ENCODE measurements around the gene PIP4K2C. TPM values are rescaled to one million over a fixed set of nuclear protein-coding genes. Genes with fewer than 3 reads are reported as not detected.

PIP4K2C gene
- 10.0 TPM for total RNA-seq

GRCh38 chr12:57590864-57591781, at the start of gene PIP4K2C:
Gene PIP4K2C, plus strand, starts transcription at chr12:57591192. Its CDS starts 98 bp downstream, at chr12:57591290.
- DNase-seq (ENCODE audit: low read depth in 2 of 3, low spot score in 2 of 3), result peak; percentile 37 to 59 (median 53)

- no peak for DNase-seq (ENCODE audit: low read depth in 2 of 3, low spot score in 2 of 3)
Measured at GRCh38 chr12:57541717-57542116, 49.3 kb upstream of the PIP4K2C start.

DNA sequence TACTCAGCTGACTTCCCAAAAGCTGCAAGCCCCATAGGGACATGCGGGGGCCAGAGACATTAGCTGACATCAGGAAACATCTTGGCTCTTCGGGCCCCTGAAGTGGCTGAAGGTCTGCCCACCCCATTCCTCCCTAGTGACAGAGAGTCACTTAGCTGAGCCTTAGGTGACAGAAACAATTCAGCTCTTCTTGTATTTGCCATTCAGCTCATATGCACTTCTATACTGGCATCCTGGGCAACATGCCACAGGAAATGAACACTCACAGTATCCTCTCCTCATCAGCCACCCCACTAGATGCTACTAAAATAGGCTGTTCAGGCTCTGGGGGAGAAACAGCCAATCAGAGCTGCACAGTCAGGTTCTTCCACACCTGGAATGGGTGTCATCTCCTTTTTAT, 47.4 kb upstream of the PIP4K2C start:
- peak in 2 of 3 donors; percentile 56 to 68 for DNase-seq (ENCODE audit: low read depth in 2 of 3, low spot score in 2 of 3)

- no peak for DNase-seq (ENCODE audit: low read depth in 2 of 3, low spot score in 2 of 3)
Measured at GRCh38 chr12:57545809-57546437, 45.1 kb upstream of the PIP4K2C start.

DNA sequence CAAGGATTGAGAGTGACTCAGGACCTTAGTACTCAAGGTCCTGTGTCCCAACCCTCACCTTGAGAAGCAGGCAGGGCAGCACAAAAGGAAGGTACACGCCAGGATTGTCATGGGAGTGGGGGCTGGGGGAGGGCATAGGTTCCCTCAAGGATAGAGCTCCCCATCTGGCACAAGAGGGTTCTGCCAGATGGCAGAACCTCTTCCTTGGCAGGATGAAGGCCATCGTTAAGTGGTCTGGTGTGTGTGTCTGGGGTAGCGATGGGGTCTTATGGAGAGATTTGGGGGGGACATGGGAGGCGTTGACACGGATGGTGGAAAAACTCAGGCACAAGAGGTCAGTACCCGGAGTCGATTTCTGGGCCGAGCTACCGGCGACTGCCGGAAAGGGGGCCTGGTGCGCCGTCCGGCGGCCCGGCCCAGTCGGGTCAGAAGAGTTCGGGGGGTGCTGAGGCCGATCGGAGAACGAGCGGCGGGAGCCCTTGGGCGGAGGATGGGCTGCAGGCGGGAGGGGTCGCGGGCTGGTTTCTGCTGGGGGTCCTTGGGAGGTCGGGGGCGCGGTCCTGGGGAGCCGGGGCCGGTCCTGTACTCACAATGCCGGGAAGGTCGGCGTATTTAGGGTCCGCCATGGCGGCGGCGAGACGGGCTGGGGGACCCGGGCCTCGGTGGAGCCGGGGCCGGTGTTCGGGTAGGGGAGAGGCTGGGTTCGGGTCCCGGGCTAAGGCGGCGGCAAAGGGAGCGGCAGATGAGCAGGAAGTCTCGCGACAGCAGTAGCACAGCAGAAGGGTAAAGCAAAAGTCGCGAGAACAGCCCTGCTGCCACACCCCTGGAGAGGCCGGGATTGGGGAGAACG, 44.3 kb upstream of the PIP4K2C start, which contains the start of gene DCTN2:
TSS of gene DCTN2 (minus strand) at position 755 of the 850 bp plus-strand sequence. CDS start at position 626, 129 bp downstream.
- peak; percentile 74 to 98 (median 95) for DNase-seq (ENCODE audit: low read depth in 2 of 3, low spot score in 2 of 3)

DNA sequence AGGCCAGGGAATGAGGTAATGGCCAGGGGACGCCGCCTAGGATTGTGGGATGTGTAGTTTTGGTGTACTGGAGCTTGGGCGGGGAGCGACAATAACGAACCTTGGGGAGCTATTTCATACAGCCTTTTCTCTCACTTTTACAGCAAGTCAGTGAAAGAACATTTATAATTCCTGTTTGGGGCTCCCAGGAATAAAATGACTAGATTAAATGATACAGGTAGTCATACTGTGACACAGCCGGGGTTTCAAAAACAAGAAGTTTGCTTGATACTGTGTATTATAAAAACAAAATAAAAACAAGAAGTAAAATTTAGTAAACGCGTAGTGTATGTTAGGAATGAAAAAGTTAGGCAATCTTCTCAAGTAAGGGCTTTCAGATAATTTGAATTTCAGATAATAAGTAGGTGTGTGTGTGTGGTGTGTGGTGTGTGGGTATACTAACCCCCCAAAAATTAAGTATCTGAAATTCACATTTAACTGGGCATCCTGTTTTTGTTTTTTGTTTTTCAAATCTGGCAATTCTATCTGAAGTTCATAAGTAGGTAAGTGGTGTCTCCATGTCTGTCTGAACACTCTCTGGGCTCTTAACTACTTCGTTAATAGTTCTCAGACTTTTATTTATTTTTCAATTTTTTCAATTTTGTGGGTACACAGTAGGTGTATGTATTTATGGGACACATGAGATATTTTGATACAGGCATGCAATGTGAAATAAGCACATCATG, 43.5 kb upstream of the PIP4K2C start:
- DNase-seq (ENCODE audit: low read depth in 2 of 3, low spot score in 2 of 3), result no peak

GRCh38 chr12:57548013-57548315, 43.0 kb upstream of the PIP4K2C start:
- DNase-seq (ENCODE audit: low read depth in 2 of 3, low spot score in 2 of 3), result no peak

- DNase-seq (ENCODE audit: low read depth in 2 of 3, low spot score in 2 of 3), result no peak
Measured at GRCh38 chr12:57548488-57548887, 42.5 kb upstream of the PIP4K2C start.

DNA sequence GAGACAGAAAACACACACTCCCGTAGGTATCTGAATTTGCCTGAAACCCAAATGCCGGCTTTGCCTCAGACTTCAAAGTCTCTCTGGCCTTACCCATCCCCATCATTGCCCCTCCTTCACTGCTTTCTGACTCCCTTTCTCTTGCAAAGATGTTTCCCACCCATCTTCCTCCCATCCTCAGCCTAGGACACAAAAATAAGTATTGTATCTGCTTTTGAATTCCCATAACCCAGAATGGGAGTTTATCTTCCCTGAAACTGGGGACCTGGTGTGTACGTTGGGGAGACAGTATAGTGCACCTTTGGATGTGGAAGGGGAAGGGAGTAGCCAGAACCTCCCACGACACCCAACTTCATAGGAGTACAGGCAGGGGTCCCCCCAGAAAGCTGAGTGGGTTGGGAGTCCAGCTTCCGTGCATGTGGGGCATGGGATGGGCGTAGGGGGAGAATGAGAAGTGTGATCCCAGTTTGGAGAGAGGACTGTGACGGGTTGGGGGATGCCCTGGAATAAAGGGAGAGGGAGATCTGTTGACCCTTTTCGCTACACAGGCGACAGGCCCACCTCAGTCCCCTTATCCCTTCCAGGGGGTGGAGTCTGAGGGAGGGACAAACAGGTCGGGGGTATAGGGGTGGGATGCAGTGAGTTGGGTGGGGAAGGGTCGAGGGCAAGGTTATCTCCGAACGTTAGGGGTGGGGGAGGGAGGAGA, 41.6 kb upstream of the PIP4K2C start:
- DNase-seq (ENCODE audit: low read depth in 2 of 3, low spot score in 2 of 3), result no peak

DNA sequence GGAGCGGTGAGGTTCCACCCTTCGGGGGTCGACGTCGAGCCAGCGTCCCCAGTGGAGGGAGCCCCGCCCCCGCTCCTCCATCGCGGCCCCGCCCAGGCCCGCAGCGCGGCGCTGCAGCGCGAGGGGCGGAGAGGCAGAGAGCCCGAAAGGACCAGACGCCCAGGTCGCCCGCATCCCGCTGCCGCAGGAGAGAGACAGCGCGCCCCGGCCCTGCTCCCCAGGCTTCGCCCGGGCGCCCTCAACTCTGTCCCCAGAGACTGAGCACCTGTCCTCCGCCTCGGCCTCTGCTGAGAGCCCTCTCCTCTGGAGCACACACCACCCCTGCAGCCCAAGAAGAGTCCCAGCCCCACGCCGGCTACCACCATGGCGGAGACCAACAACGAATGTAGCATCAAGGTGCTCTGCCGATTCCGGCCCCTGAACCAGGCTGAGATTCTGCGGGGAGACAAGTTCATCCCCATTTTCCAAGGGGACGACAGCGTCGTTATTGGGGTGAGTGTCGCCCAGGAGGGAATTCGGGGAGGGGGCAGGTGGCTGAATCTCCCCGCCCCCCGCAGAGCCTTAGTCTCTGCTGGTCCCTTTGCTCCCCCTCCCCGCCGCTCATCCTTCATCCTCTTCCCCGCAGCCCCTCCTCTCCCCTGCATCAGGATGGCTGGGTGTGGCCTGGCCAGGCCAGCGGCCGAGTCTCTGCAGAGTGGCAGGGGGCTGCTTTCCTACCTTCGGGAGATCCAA, 40.9 kb upstream of the PIP4K2C start, which contains the start of gene KIF5A:
TSS of gene KIF5A (plus strand) at position 136 of the 732 bp plus-strand sequence. CDS start at position 364, 228 bp downstream.
- DNase-seq (ENCODE audit: low read depth in 2 of 3, low spot score in 2 of 3), result peak; percentile 16 to 48 (median 43)

GRCh38 chr12:57550641-57551549, 40.1 kb upstream of the PIP4K2C start:
- DNase-seq (ENCODE audit: low read depth in 2 of 3, low spot score in 2 of 3), result no peak

- DNase-seq (ENCODE audit: low read depth in 2 of 3, low spot score in 2 of 3), result no peak
Measured at GRCh38 chr12:57551637-57552305, 39.2 kb upstream of the PIP4K2C start.

DNA sequence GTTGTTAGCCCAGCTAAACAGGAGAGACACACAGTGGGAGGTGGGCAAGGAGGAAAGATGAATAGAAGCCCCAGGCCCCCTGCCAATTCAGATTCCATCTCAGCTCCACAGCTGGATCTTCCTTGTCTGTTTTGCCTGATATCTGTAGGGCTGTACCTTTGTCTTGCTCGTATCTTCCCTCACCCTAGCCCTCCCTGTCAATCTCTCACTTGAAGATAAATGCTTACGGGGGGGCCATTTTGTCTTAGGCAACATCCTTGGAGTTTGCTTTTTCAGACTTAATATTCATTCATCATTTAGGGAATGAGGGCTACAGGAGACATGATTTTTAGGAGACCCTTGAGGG, 38.7 kb upstream of the PIP4K2C start:
- no peak for DNase-seq (ENCODE audit: low read depth in 2 of 3, low spot score in 2 of 3)

- DNase-seq (ENCODE audit: low read depth in 2 of 3, low spot score in 2 of 3), result no peak
Measured at GRCh38 chr12:57552835-57553313, 38.1 kb upstream of the PIP4K2C start.

GRCh38 chr12:57553343-57554202, 37.4 kb upstream of the PIP4K2C start:
- DNase-seq (ENCODE audit: low read depth in 2 of 3, low spot score in 2 of 3), result no peak

DNA sequence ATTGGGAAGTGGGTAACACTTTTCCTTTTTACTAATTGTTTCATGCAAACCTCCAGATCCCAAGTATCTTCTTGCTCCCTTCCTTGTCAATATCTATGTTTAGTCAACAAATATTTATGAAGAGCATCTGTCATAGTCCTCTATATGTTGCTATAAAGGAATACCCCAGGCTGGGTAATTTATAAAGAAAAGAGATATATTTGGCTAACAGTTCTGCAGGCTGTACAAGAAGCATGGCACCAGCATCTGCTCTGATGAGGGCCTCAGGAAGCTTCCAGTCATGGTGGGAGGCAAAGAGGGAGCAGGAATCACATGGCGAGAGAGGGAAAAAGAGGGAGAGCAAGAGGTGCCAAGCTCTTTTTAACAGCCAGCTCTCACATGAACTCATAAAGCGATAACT, 36.5 kb upstream of the PIP4K2C start:
- no peak for DNase-seq (ENCODE audit: low read depth in 2 of 3, low spot score in 2 of 3)
